Lower lobe of right lung (tissue), 2 donors: ENCODE data around the gene ALDH3B1. TPM values are rescaled to one million over a fixed set of nuclear protein-coding genes. Genes with fewer than 3 reads are reported as not detected.

Source experiments
- ATAC-seq, 2 donors: fragments of 200-7000 bp; cut with Tn5 transposase; one replicate each; pipeline ENCODE4 v1.9.1; 2020 to 2022; ENCODE audit warnings: mild to moderate bottlenecking in 2 of 2, moderate library complexity in 2 of 2
- DNase-seq: peaks from one replicate; pipeline ENCODE4 v3.0.0-alpha.2; 2020
- H3K27ac ChIP-seq: fragments of 200-600 bp; one replicate; pipeline ENCODE4 v1.8.0; 2022
- H3K27me3 ChIP-seq: fragments of 200-600 bp; one replicate; pipeline ENCODE4 v1.8.0; 2022; ENCODE audit warnings: low read depth
- H3K36me3 ChIP-seq: fragments of 200-600 bp; one replicate; pipeline ENCODE4 v1.8.0; 2022; ENCODE audit warnings: mild to moderate bottlenecking
- H3K4me1 ChIP-seq: fragments of 200-600 bp; one replicate; pipeline ENCODE4 v1.8.0; 2022
- H3K4me3 ChIP-seq: fragments of 200-600 bp; one replicate; pipeline ENCODE4 v1.8.0; 2022; ENCODE audit warnings: mild to moderate bottlenecking
- H3K9me3 ChIP-seq: fragments of 200-600 bp; one replicate; pipeline ENCODE4 v1.8.0; 2022
- CTCF ChIP-seq: fragments of 200-600 bp; IDR thresholded peaks from one replicate; pipeline ENCODE4 v1.8.0; 2022; ENCODE audit warnings: antibody characterized with exemption, mild to moderate bottlenecking
- intact Hi-C: fragments of 100-400 bp; cut with DNase I; formaldehyde crosslinking; loops from one replicate; pipeline ENCODE4 v1.11.0; 2022
- total RNA-seq: library from RNA; stranded (reverse); fragmentation: NEBNext Ultra II Directional; extraction: Animal tissue kit (Norgen Biotek cat#: 25700); gene quantifications from one replicate; pipeline ENCODE4 v1.2.1, GENCODE V29; 2021
- donor health status: DM: no; HTN: yes; CAD: no; lungs with severe emphysema.

The ALDH3B1 gene
- total RNA-seq, 1 donor from 2014 or later: 104 TPM

DNA sequence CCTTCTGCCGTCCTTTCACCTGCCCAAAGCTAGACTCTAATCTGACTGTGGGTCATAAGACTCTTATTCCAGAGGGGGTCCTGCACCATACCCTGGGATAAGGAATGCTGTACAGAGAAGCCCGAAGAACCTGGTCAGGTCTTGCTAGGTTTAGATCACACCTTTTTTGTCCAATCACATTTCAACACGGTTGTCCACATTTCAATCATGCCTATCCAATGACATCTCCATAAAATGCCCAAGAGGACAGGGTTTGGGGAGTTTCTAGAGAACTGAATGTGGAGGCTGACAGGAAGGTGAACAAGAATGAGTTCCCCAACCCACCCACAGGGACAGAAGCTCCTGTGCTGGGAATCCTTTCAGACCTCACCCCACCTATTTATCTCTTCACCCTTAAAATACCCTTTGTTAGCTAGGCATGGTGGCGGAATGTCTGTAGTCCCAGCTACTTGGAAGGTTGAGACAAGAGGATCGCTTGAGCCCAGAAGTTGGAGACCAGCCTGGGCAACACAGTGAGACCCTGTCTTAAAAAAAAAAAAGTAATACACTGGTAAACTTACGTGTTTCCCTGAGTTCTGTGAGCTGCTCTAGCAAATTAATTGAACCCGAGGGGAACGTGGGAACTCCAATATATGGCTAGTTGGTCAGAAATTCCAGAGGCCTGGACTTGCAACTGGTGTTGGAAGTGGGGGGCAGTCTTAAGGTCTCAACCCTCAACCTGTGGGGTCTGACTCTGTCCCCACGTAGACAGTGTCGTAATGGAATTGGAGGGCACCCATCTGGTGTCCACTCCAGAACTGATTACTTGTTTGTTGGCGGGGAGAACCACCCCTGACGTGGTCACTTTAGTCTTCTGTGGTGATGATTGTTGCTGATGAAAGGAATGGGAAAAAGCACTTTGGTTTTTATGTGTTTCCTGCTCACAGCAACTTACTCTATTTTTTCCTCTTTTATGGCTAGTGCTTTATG, 46.5 kb downstream of the ALDH3B1 start:
- H3K9me3 ChIP-seq: no peaks in the 10 kb centered on the region
- DNase-seq: no peak
- TF ChIP-seq CTCF: no peak
- no peak for ATAC-seq
- peaks cover 54% of the 10 kb centered on the region for H3K36me3 ChIP-seq
- intact Hi-C loops: no loop called here
- H3K4me3 ChIP-seq: no peak overlapping the region
- H3K4me1 ChIP-seq: no peaks in the 10 kb centered on the region
- no peak overlapping the region for H3K27ac ChIP-seq
- H3K27me3 ChIP-seq: no peaks in the 10 kb centered on the region

GRCh38 chr11:68057807-68058206, 47.7 kb downstream of the ALDH3B1 start:
- DNase-seq (no peak), ATAC-seq (no peak)
- Histone ChIP-seq H3K27ac (no peak overlapping the region), H3K36me3 (peaks cover 56% of the 10 kb centered on the region), H3K27me3 (no peaks in the 10 kb centered on the region), H3K9me3 (no peaks in the 10 kb centered on the region), H3K4me3 (no peak overlapping the region), H3K4me1 (no peaks in the 10 kb centered on the region)
- no peak for TF ChIP-seq CTCF
- intact Hi-C loops: no loop called here

DNA sequence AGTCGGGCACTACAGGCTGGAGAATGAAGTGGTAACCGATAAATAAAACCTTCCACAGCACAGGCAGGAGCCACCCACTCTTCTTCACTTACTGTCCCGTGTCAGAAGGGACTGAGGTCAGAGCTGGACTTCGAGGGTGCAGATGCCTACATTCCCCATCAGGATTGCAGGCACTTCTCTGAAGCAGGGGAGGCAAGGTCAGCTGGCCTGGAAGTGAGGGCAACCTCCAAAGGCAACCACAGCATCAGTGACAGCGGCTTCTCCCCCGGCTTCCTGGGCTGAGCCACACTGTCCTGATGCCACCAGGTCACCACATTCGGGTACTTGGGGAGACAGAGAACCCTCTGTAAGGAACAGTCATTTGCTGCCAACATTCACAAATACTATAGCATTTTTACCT, 51.4 kb downstream of the ALDH3B1 start:
- Histone ChIP-seq H3K4me1 (peaks cover 12% of the 10 kb centered on the region), H3K27ac (no peak overlapping the region), H3K27me3 (no peaks in the 10 kb centered on the region), H3K4me3 (no peak overlapping the region), H3K9me3 (no peaks in the 10 kb centered on the region), H3K36me3 (peaks cover 82% of the 10 kb centered on the region)
- intact Hi-C loops: no loop called here
- ATAC-seq (no peak), DNase-seq (no peak)
- TF ChIP-seq CTCF: no peak

GRCh38 chr11:68064926-68065325, 54.8 kb downstream of the ALDH3B1 start:
- intact Hi-C loops: no loop called here
- no peaks in the 10 kb centered on the region for H3K9me3 ChIP-seq
- DNase-seq (no peak), ATAC-seq (no peak)
- no peaks in the 10 kb centered on the region for H3K27me3 ChIP-seq
- peaks cover 99% of the 10 kb centered on the region for H3K36me3 ChIP-seq
- H3K4me1 ChIP-seq: peaks cover 12% of the 10 kb centered on the region
- H3K27ac ChIP-seq: no peak overlapping the region
- no peak for TF ChIP-seq CTCF
- no peak overlapping the region for H3K4me3 ChIP-seq

- DNase-seq (no peak), ATAC-seq (no peak)
- TF ChIP-seq CTCF: no peak
- intact Hi-C loops: no loop called here
- H3K27me3 ChIP-seq: no peaks in the 10 kb centered on the region
- H3K36me3 ChIP-seq: peaks cover 100% of the 10 kb centered on the region
- H3K27ac ChIP-seq: no peak overlapping the region
- H3K9me3 ChIP-seq: no peaks in the 10 kb centered on the region
- H3K4me3 ChIP-seq: no peak overlapping the region
- H3K4me1 ChIP-seq: peaks cover 12% of the 10 kb centered on the region
These were observed 55.7 kb downstream of the ALDH3B1 start for GRCh38 chr11:68065841-68066240.
